Activated T-cell treated with anti-CD3 and anti-CD28 coated beads, Interleukin-2, amount 50 U/mL, for 48 hours (primary cell): Measurements from ENCODE around the gene GTF2IRD1.
"Not testable (repeated sequence)": the region's sequence is repeated elsewhere in the genome, so short reads cannot be mapped to it uniquely, and the experiment has no call there.

Source experiments
- DNase-seq, 2 experiments: peaks; one replicate each; pipeline ENCODE4 v3.0.0-alpha.2; 2020

The GTF2IRD1 gene

DNA sequence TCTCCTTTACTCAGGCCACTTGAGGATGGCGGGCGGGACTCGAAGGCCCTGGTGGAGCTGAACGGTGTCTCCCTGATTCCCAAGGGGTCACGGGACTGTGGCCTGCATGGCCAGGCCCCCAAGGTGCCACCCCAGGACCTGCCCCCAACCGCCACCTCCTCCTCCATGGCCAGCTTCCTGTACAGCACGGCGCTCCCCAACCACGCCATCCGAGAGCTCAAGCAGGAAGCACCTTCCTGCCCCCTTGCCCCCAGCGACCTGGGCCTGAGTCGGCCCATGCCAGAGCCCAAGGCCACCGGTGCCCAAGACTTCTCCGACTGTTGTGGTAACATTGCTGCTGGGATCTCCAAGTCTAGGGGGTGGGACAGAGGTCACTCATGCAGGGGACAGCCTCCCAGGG, 65.7 kb downstream of the GTF2IRD1 start:
- DNase-seq = no peak

GRCh38 chr7:74521855-74522254, 68.1 kb downstream of the GTF2IRD1 start:
- no peak for DNase-seq

GRCh38 chr7:74522281-74522905, 68.7 kb downstream of the GTF2IRD1 start:
- DNase-seq = no peak

DNA sequence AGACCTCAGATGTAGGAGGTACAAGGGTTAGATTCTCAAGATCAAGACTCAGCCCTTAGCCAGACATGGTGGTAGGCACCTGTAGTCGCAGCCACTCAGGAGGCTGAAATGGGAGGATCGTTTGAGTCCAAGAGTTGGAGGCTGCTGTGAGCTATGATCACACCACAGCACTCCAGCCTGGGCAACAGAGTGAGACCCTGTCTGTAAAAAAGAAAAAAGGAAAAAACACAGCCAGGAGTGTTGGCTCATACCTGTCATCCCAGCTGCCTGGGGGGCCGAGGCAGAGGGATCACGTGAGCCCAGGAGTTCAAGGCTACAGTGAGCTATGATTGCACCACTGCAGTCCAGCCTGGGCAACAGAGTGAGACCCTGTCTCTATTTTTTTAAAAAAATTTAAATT, 69.3 kb downstream of the GTF2IRD1 start:
- DNase-seq = no peak

GRCh38 chr7:74525140-74525539, 71.4 kb downstream of the GTF2IRD1 start:
- DNase-seq = no peak

DNA sequence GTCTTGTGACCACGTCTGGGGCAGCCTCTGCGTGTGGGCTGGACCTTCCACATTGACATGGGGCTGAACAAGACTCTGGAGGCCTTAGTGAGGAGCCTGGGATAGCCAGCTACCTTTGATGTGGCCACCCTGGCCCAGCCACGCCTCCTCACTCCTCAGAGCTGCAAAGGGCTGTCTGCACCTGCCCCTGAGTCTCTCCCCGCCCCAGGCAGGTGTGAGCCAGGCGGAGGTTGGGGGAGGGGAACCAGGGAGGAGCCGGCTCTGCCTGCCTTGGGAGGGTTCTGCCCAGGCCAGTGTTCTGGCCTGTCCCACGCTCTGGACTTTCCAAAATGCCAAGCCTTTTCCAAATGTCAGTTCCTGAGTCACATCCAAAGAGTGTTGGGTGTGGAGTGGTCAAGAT, 72.2 kb downstream of the GTF2IRD1 start:
- DNase-seq = no peak

DNA sequence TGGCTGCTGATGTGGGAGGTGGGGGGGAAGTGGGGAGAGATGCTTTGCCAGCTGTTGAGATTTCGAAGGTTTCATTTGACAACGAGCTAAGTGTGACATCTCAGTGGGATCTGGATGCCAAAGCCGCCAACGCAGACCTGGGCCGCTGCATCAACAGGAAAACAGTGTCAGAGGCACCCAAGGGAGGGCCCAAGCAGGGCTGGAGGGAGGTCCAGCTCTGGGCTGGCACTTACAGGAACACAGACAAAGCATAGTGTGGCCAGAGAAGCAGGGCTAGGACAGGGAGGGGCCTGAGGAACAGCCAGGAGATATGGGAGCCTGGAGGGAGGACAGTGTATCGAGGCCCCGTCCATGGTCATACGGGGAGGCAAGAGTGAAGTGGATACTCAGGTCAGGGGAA, 73.1 kb downstream of the GTF2IRD1 start:
- no peak for DNase-seq

DNA sequence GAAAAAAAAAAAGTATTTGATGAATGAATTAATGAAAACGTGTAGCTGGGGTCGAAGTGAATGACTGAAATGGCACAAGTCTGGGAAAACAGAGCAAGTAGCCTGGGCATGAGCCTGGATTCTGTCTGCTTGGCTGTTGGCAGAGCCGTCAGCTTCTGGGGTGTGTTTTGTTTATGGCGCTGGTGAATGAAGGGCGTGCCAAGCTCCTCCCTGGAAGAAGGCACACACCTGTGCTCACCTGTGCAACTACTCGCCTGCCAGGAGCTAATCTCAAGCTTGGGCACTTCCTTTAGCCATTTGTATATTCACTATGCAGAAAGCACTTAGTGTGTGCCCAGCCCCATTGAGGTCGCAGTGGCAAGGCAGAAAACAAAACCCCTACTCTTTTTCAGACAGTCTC, 74.1 kb downstream of the GTF2IRD1 start:
- no peak for DNase-seq

DNA sequence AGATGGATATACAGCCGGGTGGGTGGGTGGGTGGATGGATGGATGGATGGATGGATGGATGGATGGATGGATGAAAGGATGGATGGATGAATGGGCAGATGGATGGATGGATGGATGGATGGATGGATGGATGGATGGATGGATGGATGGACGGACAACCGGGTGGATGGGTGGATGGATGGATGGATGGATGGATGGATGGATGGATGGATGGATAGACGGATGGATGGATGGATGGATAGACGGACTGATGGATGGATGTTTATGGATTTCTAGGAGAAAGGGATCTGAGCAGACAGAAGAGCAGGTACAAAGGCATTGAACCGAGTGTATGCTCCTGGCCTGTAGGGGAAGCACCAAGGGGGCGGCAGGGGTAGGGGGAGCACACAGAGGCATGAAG, 75.1 kb downstream of the GTF2IRD1 start:
- not testable (repeated sequence) for DNase-seq

- no peak for DNase-seq
Measured at GRCh38 chr7:74535951-74536356, 82.2 kb downstream of the GTF2IRD1 start.

DNA sequence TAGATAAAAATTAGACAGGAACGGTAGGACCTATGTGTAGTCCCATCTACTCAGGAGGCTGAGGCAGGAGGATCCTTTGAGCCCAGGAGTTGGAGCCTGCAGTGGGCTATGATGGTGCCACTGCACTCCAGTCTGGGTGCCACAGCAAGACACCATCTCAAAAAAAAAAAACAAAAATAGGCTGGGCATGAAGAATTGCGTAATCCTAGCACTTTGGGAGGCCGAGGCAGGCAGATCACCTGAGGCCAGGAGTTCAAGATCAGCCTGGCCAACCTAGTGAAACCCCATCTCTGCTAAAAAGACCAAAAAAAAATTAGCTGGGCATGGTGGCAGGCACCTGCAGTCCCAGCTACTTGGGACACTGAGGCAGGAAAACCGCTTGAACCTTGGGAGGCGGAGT, 88.2 kb downstream of the GTF2IRD1 start:
- DNase-seq = not testable (repeated sequence)

DNA sequence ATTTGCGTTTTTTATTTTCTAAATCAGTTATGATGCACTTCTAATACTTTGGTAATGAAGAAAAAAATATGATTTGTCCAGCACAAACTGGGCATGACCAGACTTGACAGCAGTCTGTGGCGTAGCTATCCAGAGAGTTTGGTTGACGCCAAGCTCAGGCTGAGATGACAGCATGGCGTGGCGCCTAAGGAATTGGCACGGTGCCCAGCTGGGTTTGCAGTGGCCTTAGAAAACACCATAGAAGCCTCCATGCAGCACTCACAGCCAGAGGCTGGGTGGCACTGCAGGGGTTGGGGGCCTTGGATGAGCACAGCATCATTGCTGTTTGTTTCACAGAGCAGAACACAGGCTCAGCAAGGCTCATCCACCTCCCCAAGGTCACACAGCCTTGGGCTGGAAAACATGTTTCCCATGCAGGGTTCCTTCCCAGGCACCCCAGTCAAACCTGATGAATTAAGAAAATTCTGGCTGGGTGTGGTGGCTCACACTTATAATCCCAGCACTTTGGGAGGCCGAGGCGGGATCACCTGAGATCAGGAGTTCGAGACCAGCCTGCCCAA, 88.9 kb downstream of the GTF2IRD1 start:
- no peak for DNase-seq

- DNase-seq = peak; percentile 55 to 65
Measured at GRCh38 chr7:74544706-74545469, 91.2 kb downstream of the GTF2IRD1 start.

DNA sequence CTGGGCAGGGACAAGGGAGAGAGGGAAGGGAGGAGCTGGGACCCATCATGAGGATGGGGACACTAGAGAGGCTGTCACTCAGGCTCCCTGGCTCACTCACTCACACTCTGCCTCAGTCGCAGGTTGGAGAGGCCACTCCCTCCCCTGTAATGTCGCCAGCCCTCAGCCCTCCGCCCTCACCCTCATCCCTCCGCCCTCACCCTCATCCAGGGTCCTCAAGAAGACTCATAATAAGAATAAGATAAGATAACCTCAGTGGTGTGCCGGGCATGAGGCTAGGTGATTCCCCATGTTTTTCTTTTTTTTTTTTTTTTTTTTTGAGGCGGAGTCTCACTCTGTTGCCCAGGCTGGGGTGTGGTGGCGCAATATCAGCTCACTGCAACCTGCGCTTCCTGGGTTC, 92.2 kb downstream of the GTF2IRD1 start:
- no peak for DNase-seq

DNA sequence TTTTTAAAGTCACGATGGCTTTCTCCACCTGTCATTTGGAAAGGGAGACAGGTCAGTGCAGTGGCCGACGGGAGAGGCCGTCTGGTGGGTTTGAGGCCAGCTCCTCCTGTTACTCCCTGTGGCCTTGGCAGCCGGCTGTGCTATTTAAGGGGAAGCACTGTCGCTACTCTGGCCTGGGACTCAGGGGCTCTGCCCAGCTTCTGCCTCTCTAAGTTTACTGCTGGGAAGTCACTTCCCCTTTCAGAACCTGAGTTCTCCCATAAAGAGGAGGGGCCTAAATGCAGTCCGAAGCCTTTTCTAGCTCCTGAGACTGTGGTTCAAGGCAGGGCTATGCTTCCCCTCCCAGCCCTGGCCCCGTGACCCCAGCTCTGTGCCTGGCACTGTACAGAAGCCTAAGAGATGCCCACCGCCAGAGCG, 99.9 kb downstream of the GTF2IRD1 start:
- DNase-seq = not testable (repeated sequence)

GRCh38 chr7:74554178-74554577, 100.5 kb downstream of the GTF2IRD1 start:
- no peak for DNase-seq

DNA sequence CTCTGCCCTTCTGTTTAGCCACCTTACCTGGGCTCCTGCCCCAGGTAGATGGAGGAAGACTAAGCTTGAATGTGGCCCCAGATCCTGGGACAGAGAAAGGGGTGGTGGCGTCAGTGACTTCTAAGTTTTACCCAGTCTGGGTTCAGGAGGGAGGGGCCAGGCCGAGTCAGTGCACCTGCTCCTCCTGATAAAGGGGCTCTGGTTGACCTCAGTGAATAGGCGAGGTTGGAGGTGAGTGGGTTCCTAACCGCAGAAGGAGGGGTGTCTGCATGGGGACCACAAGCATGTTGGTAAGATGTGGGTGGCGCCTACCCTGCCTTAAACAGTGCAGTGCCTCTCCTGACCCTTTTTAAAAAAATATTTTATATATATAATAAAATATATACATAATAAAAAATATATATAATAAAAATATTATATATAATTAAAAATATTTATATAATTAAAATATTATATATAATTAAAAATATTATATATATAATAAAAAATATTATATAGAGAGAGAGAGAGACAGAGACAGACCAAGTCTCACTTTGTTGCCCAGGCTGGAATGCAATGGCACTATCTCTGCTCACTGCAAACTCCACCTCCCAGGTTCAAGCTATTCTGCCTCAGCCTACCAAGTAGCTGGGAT, 106.5 kb downstream of the GTF2IRD1 start:
- no peak for DNase-seq

DNA sequence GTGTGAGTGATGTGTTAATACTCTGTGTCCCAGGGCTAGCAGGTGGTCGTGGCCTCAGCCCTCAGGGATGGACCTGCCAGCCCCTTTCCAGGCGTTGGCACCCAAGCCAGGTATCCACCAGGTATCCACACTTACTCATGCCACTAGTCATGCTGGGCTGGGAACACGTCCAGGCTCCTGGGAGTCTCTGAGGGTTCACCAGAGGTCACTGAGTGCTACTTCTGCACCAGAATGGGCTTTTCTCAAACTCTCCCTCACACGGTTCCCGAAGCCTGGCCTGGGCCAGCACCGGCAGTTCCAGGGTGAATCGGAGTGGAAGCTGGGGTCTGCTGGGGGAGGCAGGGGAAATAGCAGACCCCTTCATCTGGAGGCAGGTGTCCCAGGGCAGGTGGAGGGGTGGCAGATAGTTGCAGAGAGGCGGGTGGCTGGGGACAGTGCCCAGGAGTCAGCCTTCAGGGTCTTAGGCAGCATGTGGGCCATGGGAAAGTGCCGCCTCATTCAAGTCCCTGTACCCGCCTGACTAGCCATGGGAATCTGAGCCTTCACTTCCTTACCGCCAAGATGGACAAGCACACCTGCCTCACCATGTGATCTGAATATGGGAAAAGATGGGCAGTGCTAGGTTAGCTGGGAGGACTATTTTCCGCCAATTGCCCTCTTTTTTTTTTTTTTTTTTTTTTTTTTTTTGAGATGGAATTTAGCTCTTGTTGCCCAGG, 108.3 kb downstream of the GTF2IRD1 start:
- no peak for DNase-seq

DNA sequence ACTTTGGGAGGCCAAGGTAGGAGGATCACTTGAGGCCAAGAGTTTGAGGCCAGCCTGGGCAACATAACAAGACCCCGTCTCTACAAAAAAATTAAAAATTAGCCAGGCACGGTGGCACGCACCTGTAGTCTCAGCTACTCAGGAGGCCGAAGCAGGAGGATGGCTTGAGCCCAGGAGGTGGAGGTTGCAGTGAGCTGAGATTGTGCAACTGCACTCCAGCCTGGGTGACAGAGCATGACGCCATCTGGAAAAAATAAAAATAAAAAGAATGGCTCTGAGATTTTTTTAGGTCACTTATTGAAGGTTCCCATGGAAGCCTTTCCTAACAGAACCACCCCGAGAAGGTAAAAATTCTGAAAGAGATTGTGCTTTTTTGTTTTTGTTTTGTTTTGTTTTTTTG, 109.9 kb downstream of the GTF2IRD1 start:
- not testable (repeated sequence) for DNase-seq

DNA sequence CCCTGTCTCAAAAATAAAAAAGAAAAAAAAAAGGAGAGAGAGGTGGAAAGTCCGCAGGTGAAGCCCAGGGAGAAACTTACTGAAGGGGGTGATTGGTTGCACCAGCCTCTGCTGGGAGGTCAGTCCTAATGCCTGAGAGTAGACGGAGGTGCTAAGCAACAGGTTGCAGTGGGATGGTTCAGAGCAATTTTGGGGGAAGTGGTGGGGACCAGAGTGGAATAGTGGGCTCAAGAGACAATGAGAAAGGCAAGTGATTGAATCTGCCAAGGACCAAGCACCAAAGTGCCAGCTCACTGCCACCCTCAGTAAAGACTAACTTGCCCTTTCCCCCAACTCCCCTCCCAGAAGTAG, 113.6 kb downstream of the GTF2IRD1 start:
- DNase-seq = no peak

DNA sequence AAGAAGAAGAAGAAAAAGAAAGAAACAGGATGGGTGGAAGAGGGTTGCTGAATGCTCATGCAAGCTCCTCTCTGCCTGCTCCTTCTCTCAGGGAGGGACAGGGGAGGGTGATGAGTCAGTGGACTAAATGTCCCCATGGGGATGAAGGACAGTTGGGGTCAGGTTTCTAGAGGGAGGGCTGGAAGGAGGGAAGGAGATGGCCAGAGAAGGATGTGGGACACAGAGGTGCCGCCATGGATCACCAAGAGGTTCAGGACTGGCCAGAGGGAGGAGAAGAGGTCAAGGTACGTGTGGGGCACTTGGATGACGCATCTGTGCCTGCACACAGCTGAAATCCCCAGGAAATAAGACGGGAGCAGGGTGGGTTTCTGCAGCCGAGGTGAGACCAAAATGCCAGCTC, 115.0 kb downstream of the GTF2IRD1 start:
- no peak for DNase-seq

DNA sequence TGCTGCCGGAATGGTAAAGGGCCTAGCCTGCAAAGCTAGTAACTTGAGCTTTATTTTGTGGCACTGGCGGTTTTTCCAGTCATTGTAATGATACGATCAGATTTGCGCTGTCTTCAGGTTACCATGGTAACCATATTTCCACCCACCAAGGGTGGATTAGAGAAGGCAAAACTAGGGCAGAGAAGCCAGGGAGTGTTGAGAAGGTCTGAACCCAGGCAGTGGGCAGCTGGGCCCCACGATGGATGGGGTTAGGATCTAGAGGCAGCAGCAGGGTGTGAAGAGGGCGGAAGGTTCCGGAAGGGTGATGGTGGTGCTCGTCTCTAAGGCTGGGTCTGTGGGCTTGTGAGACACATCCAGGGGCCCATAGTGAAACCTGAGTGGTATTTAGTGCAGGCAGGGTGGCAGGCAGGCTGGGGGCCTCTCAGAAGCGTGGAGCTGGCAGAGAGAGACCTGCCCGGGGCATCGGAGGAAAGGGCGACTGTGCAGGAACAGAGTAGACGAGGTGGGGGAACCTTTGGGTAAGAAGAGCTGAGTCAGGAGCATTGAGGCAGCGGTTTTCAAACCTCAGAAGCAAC, 115.9 kb downstream of the GTF2IRD1 start:
- peak; percentile 36 to 41 for DNase-seq
